Activated naive CD4-positive, alpha-beta T cell treated with anti-CD3 and anti-CD28 coated beads, Interleukin-2, amount 50 U/mL, for 16 hours (primary cell): ENCODE results near the gene SOX10.
"Not testable (repeated sequence)": the region's sequence is repeated elsewhere in the genome, so short reads cannot be mapped to it uniquely, and the experiment has no call there.

Experiments
- DNase-seq: peaks from one replicate; pipeline ENCODE4 v3.0.0-alpha.2; 2020

SOX10 gene

DNA sequence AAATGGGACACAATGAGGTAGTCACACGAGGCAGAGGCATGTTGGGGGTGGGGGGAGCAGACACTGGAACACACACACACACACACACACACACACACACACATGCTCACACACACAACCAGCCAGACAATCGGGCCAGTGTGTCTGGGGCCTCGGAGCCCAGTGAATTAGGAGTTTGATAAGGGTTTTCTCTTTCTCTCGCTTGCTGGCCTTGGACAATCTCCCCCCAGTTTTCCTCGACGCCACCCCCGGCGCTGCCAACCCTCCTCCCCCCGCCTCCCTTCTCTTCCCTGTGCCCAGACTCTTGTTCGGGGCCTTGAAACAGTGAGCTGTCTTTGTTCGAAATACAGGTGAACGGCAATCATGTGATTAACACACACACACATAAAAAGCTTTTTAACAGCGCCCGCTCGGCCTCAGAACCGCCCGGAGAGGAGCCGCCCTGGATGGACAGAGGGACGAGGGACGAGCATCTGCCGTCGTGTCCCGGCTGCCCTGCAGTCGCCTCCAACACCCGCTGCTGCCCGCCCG is 1.5 kb upstream of the SOX10 start:
- DNase-seq, result no peak

DNA sequence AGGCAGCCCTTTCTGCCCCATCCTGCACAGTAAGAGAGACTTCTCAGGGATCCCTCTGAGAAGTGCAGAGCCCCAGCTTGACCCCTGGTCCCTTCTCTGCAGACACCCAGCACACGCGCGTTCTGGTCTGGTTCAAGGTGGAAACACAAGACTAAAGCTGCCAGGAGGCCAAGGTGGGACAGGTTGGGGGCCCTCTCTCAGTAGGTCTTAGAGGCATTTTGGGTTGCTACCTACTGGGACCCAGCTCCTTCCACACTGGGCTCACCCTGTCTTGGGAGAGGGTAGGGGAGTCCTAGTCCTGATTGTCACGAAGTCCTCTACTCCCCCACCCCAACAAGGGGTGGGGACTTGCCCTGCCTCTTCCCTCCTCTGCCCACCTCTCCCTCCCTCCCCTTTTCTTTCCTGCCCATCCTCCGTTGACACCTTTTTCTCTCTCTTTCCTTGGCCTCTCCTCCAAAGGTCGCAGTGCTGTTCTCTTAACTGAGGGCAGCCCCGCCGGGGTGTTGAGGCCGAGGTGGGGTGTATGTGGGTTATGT is 763 bp upstream of the SOX10 start:
- DNase-seq, result no peak

- DNase-seq, result no peak
Measured at GRCh38 chr22:37982938-37983859, 1.2 kb downstream of the SOX10 start.

DNA sequence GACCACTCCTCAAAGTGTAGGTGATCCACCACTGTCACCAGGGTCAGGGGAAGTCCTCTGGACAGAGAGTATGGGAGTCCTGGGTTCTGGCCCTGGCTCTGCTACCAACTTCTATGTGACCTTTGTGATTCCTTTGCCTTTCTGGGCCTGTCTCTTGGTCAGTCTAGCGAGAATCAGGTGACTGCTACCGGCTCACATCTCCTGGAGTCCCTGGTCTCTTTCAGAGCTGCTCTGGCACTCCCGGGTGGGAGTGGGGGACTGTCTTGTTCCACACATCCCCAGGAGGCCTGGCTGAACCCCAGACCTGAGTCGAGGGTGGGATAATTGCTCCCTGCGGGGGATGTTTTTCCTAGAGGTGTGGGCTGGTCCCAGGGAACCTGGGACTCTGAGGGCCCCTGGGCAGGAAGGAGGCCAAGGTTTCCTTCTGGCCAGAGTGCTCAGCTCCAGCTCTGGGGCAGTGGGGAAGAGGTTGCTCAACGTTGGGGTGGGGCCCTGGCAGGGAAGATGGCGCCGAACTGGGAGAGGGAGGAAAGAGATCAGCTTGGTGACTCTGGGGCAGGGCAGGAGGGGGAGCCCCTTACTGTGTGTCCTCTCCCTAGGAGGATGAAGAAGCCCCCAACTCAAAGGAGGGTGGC is 2.1 kb downstream of the SOX10 start:
- DNase-seq, result no peak

DNA sequence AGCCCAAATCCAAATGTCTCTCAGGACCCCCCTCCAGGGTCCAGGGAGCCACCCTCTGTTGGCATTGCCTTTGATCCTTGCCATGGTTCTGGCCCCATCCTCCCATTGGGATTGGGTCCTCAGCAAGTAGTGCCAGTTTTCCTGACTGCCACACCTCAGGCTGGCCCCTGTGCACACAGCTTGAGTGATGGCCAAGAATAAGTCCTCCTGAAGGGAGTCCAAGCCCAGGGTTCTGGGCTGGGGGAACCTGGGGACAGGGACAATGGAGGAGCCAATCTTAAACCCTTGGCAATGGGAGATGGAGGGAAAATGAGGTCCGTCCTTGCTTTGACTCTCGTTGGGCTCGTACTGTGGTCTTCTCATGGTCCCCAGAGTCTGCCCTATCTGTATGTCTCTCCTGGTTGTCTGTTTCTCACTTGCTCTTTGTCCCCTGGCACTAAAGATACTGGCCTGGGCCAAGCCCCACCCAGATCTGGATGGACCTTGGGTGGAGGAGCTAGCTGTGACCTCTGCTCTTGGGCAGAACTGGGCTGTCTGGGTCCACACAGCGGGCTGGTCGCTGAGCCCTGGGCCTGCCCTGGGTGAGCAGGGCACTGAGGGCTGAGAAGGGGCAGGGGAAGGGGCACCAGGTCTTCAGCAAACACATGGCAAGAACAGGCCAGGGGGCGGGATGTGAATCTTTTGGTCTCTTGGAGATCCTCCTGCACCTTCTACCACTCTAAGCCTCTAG is 2.9 kb downstream of the SOX10 start:
- DNase-seq, result no peak

DNA sequence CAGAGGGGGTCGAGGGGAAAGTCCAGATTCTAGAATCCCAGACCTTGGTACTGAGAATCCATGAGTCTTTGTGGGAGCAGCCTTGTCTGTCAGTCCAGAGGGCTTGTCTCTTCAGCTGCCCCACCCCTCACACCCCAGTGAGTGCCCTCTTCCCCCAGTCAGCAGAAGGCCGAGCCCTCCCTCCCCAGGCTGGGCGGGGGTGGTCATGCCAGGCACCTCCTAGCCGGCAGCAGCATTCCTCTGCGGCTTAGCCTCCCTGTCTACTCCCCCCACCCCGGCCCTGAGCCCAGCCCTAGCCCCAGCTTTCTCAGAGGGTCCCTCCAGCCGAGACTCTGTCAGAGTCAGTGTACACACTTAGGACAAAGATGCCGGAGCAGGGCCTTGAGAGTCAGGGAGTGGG is 4.6 kb downstream of the SOX10 start:
- no peak for DNase-seq

DNA sequence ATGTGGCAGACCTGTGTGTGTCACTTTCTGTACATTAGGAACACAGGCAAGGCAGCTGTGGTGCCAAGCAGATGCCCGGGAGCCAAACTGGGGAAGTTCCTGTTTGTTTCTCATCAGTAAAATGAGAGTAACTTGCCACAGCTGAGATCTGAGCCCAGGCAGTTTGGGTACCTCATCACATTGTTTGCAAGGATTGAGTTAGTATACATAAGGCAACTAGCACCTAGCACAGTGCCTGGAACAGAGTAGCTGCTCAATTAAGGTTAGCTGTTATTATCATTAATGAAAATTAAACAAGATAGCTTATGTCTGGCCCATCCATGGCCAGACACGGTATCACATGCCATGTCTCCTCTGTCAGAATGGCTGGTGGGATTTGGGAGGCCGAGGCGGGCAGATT is 7.8 kb downstream of the SOX10 start:
- DNase-seq, result no peak

DNA sequence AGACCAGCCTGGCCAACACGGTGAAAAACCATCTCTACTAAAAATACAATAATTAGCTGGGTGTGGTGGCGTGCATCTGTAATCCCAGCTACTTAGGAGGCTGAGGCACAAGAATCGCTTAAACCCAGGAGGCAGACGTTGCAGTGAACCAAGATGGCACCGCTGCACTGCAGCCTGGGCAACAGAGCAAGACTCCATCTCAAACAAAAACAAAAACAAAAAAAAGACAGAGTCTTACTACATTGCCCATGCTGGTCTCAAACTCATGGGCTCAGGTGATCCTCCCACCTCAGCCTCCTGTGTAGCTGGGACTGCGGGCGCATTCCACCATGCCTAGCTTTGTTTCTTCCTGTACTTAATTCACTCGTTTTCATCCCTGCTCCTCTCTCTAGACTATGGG is 8.3 kb downstream of the SOX10 start:
- not testable (repeated sequence) for DNase-seq

- DNase-seq, result no peak
Measured at GRCh38 chr22:37975153-37975552, 9.2 kb downstream of the SOX10 start.

- no peak for DNase-seq
Measured at GRCh38 chr22:37973271-37974170, 10.8 kb downstream of the SOX10 start.

- no peak for DNase-seq
Measured at GRCh38 chr22:37972527-37972926, 11.8 kb downstream of the SOX10 start.

- no peak for DNase-seq
Measured at GRCh38 chr22:37971475-37972434, 12.6 kb downstream of the SOX10 start.

- DNase-seq, result no peak
Measured at GRCh38 chr22:37970864-37971263, 13.5 kb downstream of the SOX10 start.

GRCh38 chr22:37968452-37969251 is 15.7 kb downstream of the SOX10 start:
- no peak for DNase-seq

DNA sequence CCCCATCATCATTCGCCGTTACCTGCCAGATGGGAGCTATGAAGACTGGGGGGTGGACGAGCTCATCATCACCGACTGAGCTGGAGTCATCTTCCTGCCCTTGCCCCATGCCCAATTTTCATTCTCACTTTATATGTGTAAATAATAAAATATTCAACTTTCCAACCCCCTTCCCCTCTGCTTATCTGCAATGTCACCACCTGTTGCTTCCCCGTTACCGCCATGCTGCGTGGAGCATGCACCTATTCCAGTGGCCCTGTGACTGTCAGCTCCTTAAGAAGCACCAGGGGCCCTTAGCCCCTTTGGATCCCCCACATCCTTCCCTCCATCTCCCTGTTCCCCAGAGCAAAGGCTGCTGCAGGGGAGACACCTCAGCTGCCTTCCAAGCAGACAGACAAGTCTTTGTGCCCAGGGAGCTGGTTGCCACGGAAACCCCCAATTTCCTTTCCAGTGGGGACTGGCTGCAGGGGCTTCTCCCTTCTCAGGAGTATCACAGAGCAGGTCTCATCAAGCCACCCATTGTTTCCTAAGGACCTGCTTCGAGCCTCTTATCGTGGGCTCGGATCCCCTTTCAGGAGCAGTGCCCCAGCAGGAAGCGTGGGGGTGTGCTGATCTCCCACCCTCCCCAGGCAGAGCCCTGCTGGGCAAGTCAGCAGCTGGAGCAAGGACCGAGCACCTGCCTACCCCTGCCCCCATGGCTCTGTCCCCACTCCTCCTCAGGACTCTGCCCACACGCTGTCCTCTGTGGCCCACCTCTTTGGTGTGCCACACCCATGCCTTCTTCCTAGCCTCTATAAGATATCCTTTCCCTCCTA is 16.5 kb downstream of the SOX10 start:
- DNase-seq, result no peak

DNA sequence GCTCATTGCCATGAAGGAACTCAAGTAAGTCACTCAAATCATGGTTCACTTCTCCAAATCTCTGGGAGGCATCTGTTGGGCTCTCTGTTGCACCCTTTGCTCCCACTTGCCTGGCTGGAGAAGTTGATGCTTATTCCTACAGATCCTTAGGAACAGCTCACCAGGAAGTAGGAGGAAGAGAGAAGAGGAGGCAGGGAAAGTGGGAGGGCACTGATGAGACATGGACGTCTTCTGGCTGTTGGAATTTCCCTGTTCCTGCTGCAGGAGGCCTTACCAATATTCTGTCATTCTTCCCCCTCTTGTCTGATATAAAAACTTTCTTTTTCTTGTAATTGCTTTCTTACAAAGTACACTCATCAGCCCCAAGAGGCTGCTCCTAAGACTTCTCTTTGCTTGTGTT is 17.2 kb downstream of the SOX10 start:
- no peak for DNase-seq

GRCh38 chr22:37965940-37966664 is 18.3 kb downstream of the SOX10 start:
- no peak for DNase-seq

DNA sequence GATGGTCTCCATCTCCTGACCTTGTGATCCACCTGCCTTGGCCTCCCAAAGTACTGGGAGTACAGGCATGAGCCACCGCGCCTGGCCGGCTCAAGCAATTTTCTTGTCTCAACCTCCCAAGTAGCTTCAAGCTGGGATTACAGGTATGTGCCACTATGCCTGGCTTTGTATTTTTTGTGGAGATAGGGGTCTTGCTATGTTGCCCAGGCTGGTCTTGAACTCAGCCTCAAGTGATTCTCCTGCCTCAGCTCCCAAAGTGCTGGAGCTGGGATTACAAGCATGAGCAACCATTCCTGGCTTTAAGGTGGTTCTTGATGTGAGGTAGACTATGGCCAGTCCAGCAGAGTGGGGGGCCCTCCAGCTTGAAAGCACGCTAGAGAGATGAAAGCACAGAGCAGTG is 23.3 kb downstream of the SOX10 start:
- DNase-seq, result no peak
